HFFc6 (cell line): Measurements from ENCODE around the gene ENG. TPM values are rescaled to one million over a fixed set of nuclear protein-coding genes. Genes with fewer than 3 reads are reported as not detected.

Experiments used
- DNase-seq: peaks from one replicate; pipeline ENCODE4 v3.0.0-alpha.2; 2018
- H3K27ac Mint-ChIP-seq: 2 replicates; pipeline ENCODE4 v1.8.0; 2020; ENCODE audit warnings: mild to moderate bottlenecking, mixed read lengths
- H3K27me3 Mint-ChIP-seq: 2 replicates; pipeline ENCODE4 v1.8.0; 2021; ENCODE audit warnings: mild to moderate bottlenecking, moderate library complexity, mixed read lengths; ENCODE audit not compliant: insufficient read depth
- H3K36me3 Mint-ChIP-seq: 2 replicates; pipeline ENCODE4 v1.8.0; 2021; ENCODE audit warnings: low read depth, mixed read lengths
- H3K4me1 Mint-ChIP-seq: 2 replicates; pipeline ENCODE4 v1.8.0; 2020; ENCODE audit warnings: low read depth, mixed read lengths
- H3K4me3 Mint-ChIP-seq: 2 replicates; pipeline ENCODE4 v1.8.0; 2020; ENCODE audit warnings: mild to moderate bottlenecking, moderate library complexity, mixed read lengths
- H3K9me3 Mint-ChIP-seq: 2 replicates; pipeline ENCODE4 v1.8.0; 2020; ENCODE audit warnings: mild to moderate bottlenecking, mixed read lengths
- CTCF ChIP-seq: fragments of 200-600 bp; sonication (generic); IDR thresholded peaks from 2 replicates; pipeline ENCODE4 v1.5.0; 2021; ENCODE audit warnings: antibody characterized with exemption, mild to moderate bottlenecking
- microRNA-seq: library from miRNA; unstranded; fragments of <30 nt; microRNA quantifications from one replicate; pipeline ENCODE4, GENCODE V29; 2019
- total RNA-seq, 6 experiments: library from RNA; stranded (reverse); fragmentation: NEBNext Ultra II Directional; extraction: Animal tissue kit (Norgen Biotek cat#: 25700); gene quantifications; 2 replicates in 1 of 6; 3 replicates in 5 of 6; pipeline ENCODE4 v1.2.3, GENCODE V29; 2021

ENG gene
- total RNA-seq, 6 experiments from 2014 or later: 205 to 249 (median 227) TPM

- no peak overlapping the region for H3K27ac Mint-ChIP-seq
- H3K9me3 Mint-ChIP-seq: no peaks in the 10 kb centered on the region
- no peak for DNase-seq
- no peaks in the 10 kb centered on the region for H3K36me3 Mint-ChIP-seq
- peaks cover 8% of the 10 kb centered on the region for H3K4me1 Mint-ChIP-seq
- peaks cover 20% of the 10 kb centered on the region for H3K27me3 Mint-ChIP-seq
- TF ChIP-seq CTCF: no peak
- no peak overlapping the region for H3K4me3 Mint-ChIP-seq
Observed at GRCh38 chr9:127767909-127768331, 86.5 kb downstream of the ENG start.

GRCh38 chr9:127767410-127767809 is 87.0 kb downstream of the ENG start:
- no peak for DNase-seq
- peaks cover 8% of the 10 kb centered on the region for H3K4me1 Mint-ChIP-seq
- TF ChIP-seq CTCF: no peak
- H3K4me3 Mint-ChIP-seq: no peak overlapping the region
- H3K36me3 Mint-ChIP-seq: no peaks in the 10 kb centered on the region
- H3K27me3 Mint-ChIP-seq: peaks cover 21% of the 10 kb centered on the region
- no peak overlapping the region for H3K27ac Mint-ChIP-seq
- no peaks in the 10 kb centered on the region for H3K9me3 Mint-ChIP-seq

GRCh38 chr9:127765418-127765817 is 89.0 kb downstream of the ENG start:
- no peak for DNase-seq
- no peaks in the 10 kb centered on the region for H3K9me3 Mint-ChIP-seq
- peaks cover 1% of the 10 kb centered on the region for H3K4me1 Mint-ChIP-seq
- no peak overlapping the region for H3K27ac Mint-ChIP-seq
- H3K36me3 Mint-ChIP-seq: no peaks in the 10 kb centered on the region
- peaks cover 26% of the 10 kb centered on the region for H3K27me3 Mint-ChIP-seq
- H3K4me3 Mint-ChIP-seq: no peak overlapping the region
- no peak for TF ChIP-seq CTCF

Small RNAs within 50 kb of the gene (microRNA-seq; reads per million reads assigned to microRNA genes)
- not detected for gene MIR2861
- gene MIR3960: not detected
- gene MIR4672: not detected

Other genes starting within 250 kb of the ENG start
- gene STXBP1, start 242.4 kb downstream of the ENG start, total RNA-seq: 10 to 100 TPM; 61.9 to 90.7 (median 73.6) TPM
- under 1 TPM in 2 of 6 experiments, not detected in 4; 0.07 to 0.08 TPM for gene CFAP157, start 147.7 kb downstream of the ENG start, total RNA-seq
- gene PTRH1, start 139.0 kb downstream of the ENG start, total RNA-seq: 10 to 100 TPM; 21.0 to 22.1 (median 21.5) TPM
- not detected for gene TTC16, start 138.6 kb downstream of the ENG start, total RNA-seq
- 1 to 10 TPM; 6.6 to 8.3 (median 8.1) TPM for gene TOR2A, start 119.4 kb downstream of the ENG start, total RNA-seq
- gene SH2D3C, start 76.0 kb downstream of the ENG start, total RNA-seq: not detected
- gene CDK9, start 68.6 kb downstream of the ENG start, total RNA-seq: 10 to 100 TPM; 52.0 to 61.3 (median 56.2) TPM
- 10 to 100 TPM; 51.9 to 69.2 (median 62.7) TPM for gene FPGS, start 51.8 kb downstream of the ENG start, total RNA-seq
- 100 to 1,000 TPM; 109 to 130 (median 124) TPM for gene AK1, start 23.0 kb upstream of the ENG start, total RNA-seq
- gene ST6GALNAC6, start 44.9 kb upstream of the ENG start, total RNA-seq: 10 to 100 TPM; 29.3 to 40.6 (median 34.2) TPM
- gene ST6GALNAC4, start 62.4 kb upstream of the ENG start, total RNA-seq: 10 to 100 TPM; 22.9 to 33.4 (median 27.7) TPM
- 1 to 10 TPM; 1.7 to 3.1 (median 2.1) TPM for gene PIP5KL1, start 76.1 kb upstream of the ENG start, total RNA-seq
- gene DPM2, start 83.2 kb upstream of the ENG start, total RNA-seq: 10 to 100 TPM; 42.5 to 49.6 (median 47.1) TPM
- gene EEIG1, start 126.3 kb upstream of the ENG start, total RNA-seq: 10 to 100 TPM; 26.7 to 35.4 (median 29.3) TPM
- 10 to 100 TPM in 3 of 6 experiments, 1 to 10 TPM in 3; 8.7 to 11.5 (median 9.8) TPM for gene NAIF1, start 212.7 kb upstream of the ENG start, total RNA-seq
- 10 to 100 TPM; 16.5 to 20.7 (median 18.4) TPM for gene SLC25A25, start 213.6 kb upstream of the ENG start, total RNA-seq